Hypothalamus (tissue), 51 donors: ENCODE measurements around the gene P2RY13.

Experiments used
- DNase-seq, 51 donors: peaks; one replicate each; lab custom pipeline; 2025; lab: John Stamatoyannopoulos, UW

P2RY13 gene

GRCh38 chr3:151329363-151329762 lies at the start of gene P2RY13:
Gene P2RY13 (minus strand): TSS chr3:151329549. CDS start chr3:151329528, 21 bp downstream.
- no peak for DNase-seq

- DNase-seq, result no peak
These were observed 48.5 kb upstream of the P2RY13 start for GRCh38 chr3:151377768-151378385.

GRCh38 chr3:151372063-151372820 lies 42.9 kb upstream of the P2RY13 start:
- no peak for DNase-seq

- no peak for DNase-seq
These were observed 42.2 kb upstream of the P2RY13 start for GRCh38 chr3:151371526-151371925.

- no peak for DNase-seq
These were observed 38.1 kb upstream of the P2RY13 start for GRCh38 chr3:151367448-151367847.

GRCh38 chr3:151366993-151367392 lies 37.6 kb upstream of the P2RY13 start:
- DNase-seq, result no peak

- no peak for DNase-seq
These were observed 33.4 kb upstream of the P2RY13 start for GRCh38 chr3:151362751-151363174.

GRCh38 chr3:151357463-151357850 lies 28.1 kb upstream of the P2RY13 start:
- no peak for DNase-seq

GRCh38 chr3:151356794-151357462 lies 27.6 kb upstream of the P2RY13 start:
- peak in 5 of 51 donors; percentile 1 to 19 (median 4) for DNase-seq

- DNase-seq, result peak in 1 of 51 donors; percentile 43
These were observed 22.3 kb upstream of the P2RY13 start for GRCh38 chr3:151351648-151352047.

GRCh38 chr3:151351219-151351618 lies 21.9 kb upstream of the P2RY13 start:
- no peak for DNase-seq

- no peak for DNase-seq
These were observed 21.3 kb upstream of the P2RY13 start for GRCh38 chr3:151350656-151351055.

- DNase-seq, result peak in 15 of 51 donors; percentile 4 to 26 (median 12)
These were observed 18.1 kb upstream of the P2RY13 start for GRCh38 chr3:151347432-151347831.

- DNase-seq, result no peak
These were observed 16.9 kb upstream of the P2RY13 start for GRCh38 chr3:151346292-151346691.

GRCh38 chr3:151345859-151346258 lies 16.5 kb upstream of the P2RY13 start:
- DNase-seq, result no peak

GRCh38 chr3:151331696-151332095 lies 2.3 kb upstream of the P2RY13 start:
- DNase-seq, result no peak

GRCh38 chr3:151330899-151331298 lies 1.6 kb upstream of the P2RY13 start:
- no peak for DNase-seq

GRCh38 chr3:151330379-151330778 lies 1.0 kb upstream of the P2RY13 start:
- no peak for DNase-seq

- DNase-seq, result peak in 3 of 51 donors; percentile 6 to 36 (median 17)
These were observed 902 bp downstream of the P2RY13 start for GRCh38 chr3:151328298-151328995.

GRCh38 chr3:151327571-151328198 lies 1.7 kb downstream of the P2RY13 start:
- DNase-seq, result no peak

- no peak for DNase-seq
These were observed 6.8 kb downstream of the P2RY13 start for GRCh38 chr3:151322511-151322910.
